Measurements from ENCODE around the gene KDM1A.

DNA sequence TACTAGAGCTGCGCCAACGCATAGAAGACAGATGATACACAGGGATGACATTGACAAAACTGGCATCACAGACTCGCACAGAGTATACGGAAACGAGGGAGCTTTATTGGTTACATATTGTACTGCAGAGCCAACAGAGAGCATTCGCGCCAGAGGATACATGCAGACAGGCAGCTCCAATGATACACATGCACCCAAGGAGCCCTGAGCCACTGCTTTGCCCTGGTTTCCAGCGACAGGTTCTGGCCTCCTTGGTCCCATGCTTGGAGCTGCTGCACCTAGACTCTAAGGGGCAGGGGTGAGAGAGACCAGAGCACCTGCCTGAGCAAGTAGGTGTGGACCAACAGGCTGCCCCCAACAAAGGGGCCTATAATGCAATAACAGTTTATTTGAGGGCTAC, 65.6 kb downstream of the KDM1A start:
- TF ChIP-seq KLF16 (CRISPR knock-in tag; IDR thresholded peaks at IDR 0.05) = no peak
- TF ChIP-seq, protein P1, sequence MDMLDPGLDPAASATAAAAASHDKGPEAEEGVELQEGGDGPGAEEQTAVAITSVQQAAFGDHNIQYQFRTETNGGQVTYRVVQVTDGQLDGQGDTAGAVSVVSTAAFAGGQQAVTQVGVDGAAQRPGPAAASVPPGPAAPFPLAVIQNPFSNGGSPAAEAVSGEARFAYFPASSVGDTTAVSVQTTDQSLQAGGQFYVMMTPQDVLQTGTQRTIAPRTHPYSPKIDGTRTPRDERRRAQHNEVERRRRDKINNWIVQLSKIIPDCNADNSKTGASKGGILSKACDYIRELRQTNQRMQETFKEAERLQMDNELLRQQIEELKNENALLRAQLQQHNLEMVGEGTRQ (IDR thresholded peaks at IDR 0.05; ENCODE audit: low read depth, low read length) = no peak
- TF ChIP-seq, protein P1 (CRISPR knock-in tag; IDR thresholded peaks at IDR 0.05; ENCODE audit: borderline replicate concordance) = no peak
- TF ChIP-seq ZNF780A (CRISPR knock-in tag; IDR thresholded peaks at IDR 0.05) = no peak
- TF ChIP-seq, protein P2, sequence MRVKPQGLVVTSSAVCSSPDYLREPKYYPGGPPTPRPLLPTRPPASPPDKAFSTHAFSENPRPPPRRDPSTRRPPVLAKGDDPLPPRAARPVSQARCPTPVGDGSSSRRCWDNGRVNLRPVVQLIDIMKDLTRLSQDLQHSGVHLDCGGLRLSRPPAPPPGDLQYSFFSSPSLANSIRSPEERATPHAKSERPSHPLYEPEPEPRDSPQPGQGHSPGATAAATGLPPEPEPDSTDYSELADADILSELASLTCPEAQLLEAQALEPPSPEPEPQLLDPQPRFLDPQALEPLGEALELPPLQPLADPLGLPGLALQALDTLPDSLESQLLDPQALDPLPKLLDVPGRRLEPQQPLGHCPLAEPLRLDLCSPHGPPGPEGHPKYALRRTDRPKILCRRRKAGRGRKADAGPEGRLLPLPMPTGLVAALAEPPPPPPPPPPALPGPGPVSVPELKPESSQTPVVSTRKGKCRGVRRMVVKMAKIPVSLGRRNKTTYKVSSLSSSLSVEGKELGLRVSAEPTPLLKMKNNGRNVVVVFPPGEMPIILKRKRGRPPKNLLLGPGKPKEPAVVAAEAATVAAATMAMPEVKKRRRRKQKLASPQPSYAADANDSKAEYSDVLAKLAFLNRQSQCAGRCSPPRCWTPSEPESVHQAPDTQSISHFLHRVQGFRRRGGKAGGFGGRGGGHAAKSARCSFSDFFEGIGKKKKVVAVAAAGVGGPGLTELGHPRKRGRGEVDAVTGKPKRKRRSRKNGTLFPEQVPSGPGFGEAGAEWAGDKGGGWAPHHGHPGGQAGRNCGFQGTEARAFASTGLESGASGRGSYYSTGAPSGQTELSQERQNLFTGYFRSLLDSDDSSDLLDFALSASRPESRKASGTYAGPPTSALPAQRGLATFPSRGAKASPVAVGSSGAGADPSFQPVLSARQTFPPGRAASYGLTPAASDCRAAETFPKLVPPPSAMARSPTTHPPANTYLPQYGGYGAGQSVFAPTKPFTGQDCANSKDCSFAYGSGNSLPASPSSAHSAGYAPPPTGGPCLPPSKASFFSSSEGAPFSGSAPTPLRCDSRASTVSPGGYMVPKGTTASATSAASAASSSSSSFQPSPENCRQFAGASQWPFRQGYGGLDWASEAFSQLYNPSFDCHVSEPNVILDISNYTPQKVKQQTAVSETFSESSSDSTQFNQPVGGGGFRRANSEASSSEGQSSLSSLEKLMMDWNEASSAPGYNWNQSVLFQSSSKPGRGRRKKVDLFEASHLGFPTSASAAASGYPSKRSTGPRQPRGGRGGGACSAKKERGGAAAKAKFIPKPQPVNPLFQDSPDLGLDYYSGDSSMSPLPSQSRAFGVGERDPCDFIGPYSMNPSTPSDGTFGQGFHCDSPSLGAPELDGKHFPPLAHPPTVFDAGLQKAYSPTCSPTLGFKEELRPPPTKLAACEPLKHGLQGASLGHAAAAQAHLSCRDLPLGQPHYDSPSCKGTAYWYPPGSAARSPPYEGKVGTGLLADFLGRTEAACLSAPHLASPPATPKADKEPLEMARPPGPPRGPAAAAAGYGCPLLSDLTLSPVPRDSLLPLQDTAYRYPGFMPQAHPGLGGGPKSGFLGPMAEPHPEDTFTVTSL (CRISPR knock-in tag; IDR thresholded peaks at IDR 0.05; ENCODE audit: borderline replicate concordance) = no peak
- TF ChIP-seq HMGA1 (CRISPR knock-in tag; conservative IDR thresholded peaks at IDR 0.05) = no peak

All from HepG2 (cell line).